Caco-2 (cell line): ENCODE measurements around the gene CDC14A. TPM values are rescaled to one million over a fixed set of nuclear protein-coding genes. Genes with fewer than 3 reads are reported as not detected.

Source experiments
- BruUV-seq: library from RNA; stranded (reverse); fragments of 400-500 nt; replicated peaks from 2 replicates; lab custom pipeline; 2021; lab: Mats Ljungman, UMichigan
- CTCF ChIA-PET: fragments of 300-600 bp; sonication (Branson Sonifier 250); formaldehyde crosslinking; loops from one replicate; lab custom pipeline; 2022; ENCODE audit warnings: antibody characterized with exemption; lab: Charles Lee
- POLR2A ChIA-PET: fragments of 300-600 bp; sonication (Branson Sonifier 250); formaldehyde crosslinking; loops from one replicate; lab custom pipeline; 2022; ENCODE audit warnings: antibody characterized with exemption; lab: Charles Lee
- DNase-seq, 2 experiments: peaks; one replicate each; pipeline versions ENCODE4 v3.0.0 to v3.0.0-alpha.2; 2020 to 2022
- H3K27me3 ChIP-seq: replicated peaks from 2 replicates; pipeline ENCODE4 v1.6.0; 2011; ENCODE audit warnings: low read length; ENCODE audit not compliant: control insufficient read depth, insufficient read depth
- H3K36me3 ChIP-seq: 2 replicates; pipeline ENCODE4 v1.5.1; 2011; ENCODE audit warnings: low read length; ENCODE audit not compliant: control insufficient read depth, insufficient read depth
- H3K4me1 ChIP-seq: fragments of 250-450 bp; sonication (Bioruptor Pico); 2 replicates; pipeline ENCODE4 v1.5.1; 2020; ENCODE audit warnings: mild to moderate bottlenecking
- H3K4me3 ChIP-seq: 2 replicates; pipeline ENCODE4 v1.5.1; 2011; ENCODE audit warnings: low read depth, mild to moderate bottlenecking, control low read depth, low read length
- H3K9me3 ChIP-seq: fragments of 250-450 bp; sonication (Bioruptor Pico); 2 replicates; pipeline ENCODE4 v1.5.1; 2020; ENCODE audit warnings: mild to moderate bottlenecking, moderate library complexity
- H3K27ac Mint-ChIP-seq: one replicate; pipeline ENCODE4 v1.8.0; 2022; ENCODE audit warnings: mixed read lengths; ENCODE audit not compliant: unreplicated experiment
- H3K27me3 Mint-ChIP-seq: one replicate; pipeline ENCODE4 v1.8.0; 2022; ENCODE audit warnings: mixed read lengths; ENCODE audit not compliant: insufficient read depth, unreplicated experiment
- H3K36me3 Mint-ChIP-seq: one replicate; pipeline ENCODE4 v1.8.0; 2022; ENCODE audit warnings: mild to moderate bottlenecking, mixed read lengths; ENCODE audit not compliant: insufficient read depth, unreplicated experiment
- H3K4me1 Mint-ChIP-seq: one replicate; pipeline ENCODE4 v1.8.0; 2022; ENCODE audit warnings: low read depth, mixed read lengths; ENCODE audit not compliant: unreplicated experiment
- H3K4me3 Mint-ChIP-seq: one replicate; pipeline ENCODE4 v1.8.0; 2022; ENCODE audit warnings: mild to moderate bottlenecking, moderate library complexity, mixed read lengths; ENCODE audit not compliant: unreplicated experiment
- H3K9me3 Mint-ChIP-seq: one replicate; pipeline ENCODE4 v1.8.0; 2022; ENCODE audit warnings: mixed read lengths; ENCODE audit not compliant: unreplicated experiment
- intact Hi-C: fragments of 100-400 bp; cut with micrococcal nuclease; formaldehyde crosslinking; loops from one replicate; pipeline ENCODE4 v1.10.0; 2022; ENCODE audit not compliant: unreplicated experiment
- total RNA-seq: library from RNA; stranded (reverse); gene quantifications from 2 replicates; pipeline ENCODE4 v1.2.3, GENCODE V29; 2022
- TF ChIP-seq, protein P1 (sequence below), 2 experiments: fragments of 200-600 bp in 1 of 2; IDR thresholded peaks; 1 replicate in 1 of 2; 2 replicates in 1 of 2; pipeline versions ENCODE4 v1.5.1 to v1.8.0; 2011 to 2022; ENCODE audit warnings: antibody characterized with exemption in 1 of 2, control low read depth in 1 of 2, inconsistent platforms in 1 of 2, low read depth in 1 of 2, low read length in 1 of 2, mild to moderate bottlenecking in 1 of 2, moderate library complexity in 1 of 2; ENCODE audit not compliant: insufficient read depth in 1 of 2, severe bottlenecking in 1 of 2, unreplicated experiment in 1 of 2

CDC14A gene
- total RNA-seq, 1 experiment from 2014 or later: 7.3 TPM

DNA sequence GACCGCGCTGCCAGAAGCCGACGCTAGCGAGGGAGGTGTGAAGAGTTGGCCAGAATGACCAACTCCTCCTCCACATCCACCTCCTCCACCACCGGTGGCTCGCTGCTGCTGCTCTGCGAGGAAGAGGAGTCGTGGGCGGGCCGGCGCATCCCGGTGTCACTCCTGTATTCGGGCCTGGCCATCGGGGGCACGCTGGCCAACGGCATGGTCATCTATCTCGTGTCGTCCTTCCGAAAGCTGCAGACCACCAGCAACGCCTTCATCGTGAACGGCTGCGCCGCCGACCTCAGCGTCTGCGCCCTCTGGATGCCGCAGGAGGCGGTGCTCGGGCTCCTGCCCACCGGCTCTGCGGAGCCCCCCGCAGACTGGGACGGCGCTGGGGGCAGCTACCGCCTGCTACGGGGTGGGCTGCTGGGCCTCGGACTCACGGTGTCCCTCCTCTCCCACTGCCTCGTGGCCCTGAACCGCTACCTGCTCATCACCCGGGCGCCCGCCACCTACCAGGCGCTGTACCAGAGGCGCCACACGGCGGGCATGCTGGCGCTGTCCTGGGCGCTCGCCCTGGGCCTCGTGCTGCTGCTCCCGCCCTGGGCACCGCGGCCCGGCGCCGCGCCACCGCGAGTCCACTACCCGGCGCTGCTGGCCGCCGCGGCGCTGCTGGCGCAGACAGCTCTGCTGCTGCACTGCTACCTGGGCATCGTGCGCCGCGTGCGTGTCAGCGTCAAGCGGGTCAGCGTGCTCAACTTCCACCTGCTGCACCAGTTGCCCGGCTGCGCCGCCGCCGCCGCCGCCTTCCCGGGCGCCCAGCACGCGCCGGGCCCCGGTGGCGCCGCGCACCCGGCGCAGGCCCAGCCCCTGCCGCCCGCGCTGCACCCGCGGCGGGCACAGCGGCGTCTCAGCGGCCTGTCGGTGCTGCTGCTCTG, 186.9 kb downstream of the CDC14A start:
- no peaks in the 10 kb centered on the region for H3K36me3 Mint-ChIP-seq
- intact Hi-C loops: no loop called here
- H3K27ac Mint-ChIP-seq: no peak overlapping the region
- Histone ChIP-seq H3K36me3 (no peaks in the 10 kb centered on the region), H3K4me3 (no peak overlapping the region), H3K9me3 (no peaks in the 10 kb centered on the region), H3K27me3 (no peaks in the 10 kb centered on the region), H3K4me1 (no peaks in the 10 kb centered on the region)
- peaks cover 11% of the 10 kb centered on the region for H3K27me3 Mint-ChIP-seq
- ChIA-PET POLR2A (no interaction called here), CTCF (no interaction called here)
- no peak overlapping the region for H3K4me3 Mint-ChIP-seq
- no peaks in the 10 kb centered on the region for H3K4me1 Mint-ChIP-seq
- no peaks in the 10 kb centered on the region for H3K9me3 Mint-ChIP-seq
- TF ChIP-seq, protein P1, sequence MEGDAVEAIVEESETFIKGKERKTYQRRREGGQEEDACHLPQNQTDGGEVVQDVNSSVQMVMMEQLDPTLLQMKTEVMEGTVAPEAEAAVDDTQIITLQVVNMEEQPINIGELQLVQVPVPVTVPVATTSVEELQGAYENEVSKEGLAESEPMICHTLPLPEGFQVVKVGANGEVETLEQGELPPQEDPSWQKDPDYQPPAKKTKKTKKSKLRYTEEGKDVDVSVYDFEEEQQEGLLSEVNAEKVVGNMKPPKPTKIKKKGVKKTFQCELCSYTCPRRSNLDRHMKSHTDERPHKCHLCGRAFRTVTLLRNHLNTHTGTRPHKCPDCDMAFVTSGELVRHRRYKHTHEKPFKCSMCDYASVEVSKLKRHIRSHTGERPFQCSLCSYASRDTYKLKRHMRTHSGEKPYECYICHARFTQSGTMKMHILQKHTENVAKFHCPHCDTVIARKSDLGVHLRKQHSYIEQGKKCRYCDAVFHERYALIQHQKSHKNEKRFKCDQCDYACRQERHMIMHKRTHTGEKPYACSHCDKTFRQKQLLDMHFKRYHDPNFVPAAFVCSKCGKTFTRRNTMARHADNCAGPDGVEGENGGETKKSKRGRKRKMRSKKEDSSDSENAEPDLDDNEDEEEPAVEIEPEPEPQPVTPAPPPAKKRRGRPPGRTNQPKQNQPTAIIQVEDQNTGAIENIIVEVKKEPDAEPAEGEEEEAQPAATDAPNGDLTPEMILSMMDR (IDR thresholded peaks at IDR 0.05; ENCODE audit: insufficient read depth in 1 of 2, low read depth in 1 of 2, low read length in 1 of 2, severe bottlenecking in 1 of 2, unreplicated experiment in 1 of 2): no peak
- BruUV-seq: no TSS peak
- DNase-seq: no peak

DNA sequence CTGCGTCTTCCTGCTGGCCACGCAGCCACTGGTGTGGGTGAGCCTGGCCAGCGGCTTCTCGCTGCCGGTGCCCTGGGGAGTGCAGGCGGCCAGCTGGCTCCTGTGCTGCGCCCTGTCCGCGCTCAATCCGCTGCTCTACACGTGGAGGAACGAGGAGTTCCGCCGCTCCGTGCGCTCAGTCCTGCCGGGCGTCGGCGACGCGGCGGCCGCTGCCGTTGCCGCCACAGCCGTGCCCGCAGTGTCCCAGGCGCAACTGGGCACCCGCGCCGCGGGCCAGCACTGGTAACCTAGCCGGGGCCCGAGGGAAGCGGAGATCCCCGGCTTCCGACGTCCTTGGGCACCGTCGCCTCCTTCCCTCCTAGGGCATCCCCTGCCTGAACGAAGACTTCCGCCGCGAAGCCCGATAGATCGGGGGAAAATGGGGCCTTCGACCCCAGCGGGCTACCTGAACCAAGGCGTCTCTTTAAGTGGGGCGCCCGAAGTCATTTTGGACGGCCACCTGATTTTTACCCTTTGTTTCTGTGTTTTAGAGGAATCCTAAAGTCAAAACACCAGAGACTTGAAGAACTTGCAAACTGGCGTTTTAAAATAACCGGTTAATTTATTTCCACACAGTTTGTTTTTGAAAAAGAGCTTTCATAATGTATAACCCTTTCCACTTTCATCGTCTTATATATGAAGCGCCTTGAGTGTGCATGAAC, 187.7 kb downstream of the CDC14A start:
- no peaks in the 10 kb centered on the region for H3K4me1 ChIP-seq
- Mint-ChIP-seq H3K36me3 (no peaks in the 10 kb centered on the region), H3K4me3 (no peak overlapping the region), H3K9me3 (no peaks in the 10 kb centered on the region), H3K27ac (no peak overlapping the region), H3K27me3 (peaks cover 7% of the 10 kb centered on the region), H3K4me1 (no peaks in the 10 kb centered on the region)
- CTCF ChIA-PET: no interaction called here
- intact Hi-C loops: loop anchor here (10.0 kb wide), 1 partner anchor 325 kb away; no protein-coding TSS in a partner anchor
- H3K27me3 ChIP-seq: no peaks in the 10 kb centered on the region
- no peaks in the 10 kb centered on the region for H3K36me3 ChIP-seq
- H3K9me3 ChIP-seq: no peaks in the 10 kb centered on the region
- no TSS peak for BruUV-seq
- no peak for DNase-seq
- POLR2A ChIA-PET: no interaction called here
- no peak overlapping the region for H3K4me3 ChIP-seq
- TF ChIP-seq, protein P1 (IDR thresholded peaks at IDR 0.05; ENCODE audit: insufficient read depth in 1 of 2, low read depth in 1 of 2, low read length in 1 of 2, severe bottlenecking in 1 of 2, unreplicated experiment in 1 of 2): no peak

DNA sequence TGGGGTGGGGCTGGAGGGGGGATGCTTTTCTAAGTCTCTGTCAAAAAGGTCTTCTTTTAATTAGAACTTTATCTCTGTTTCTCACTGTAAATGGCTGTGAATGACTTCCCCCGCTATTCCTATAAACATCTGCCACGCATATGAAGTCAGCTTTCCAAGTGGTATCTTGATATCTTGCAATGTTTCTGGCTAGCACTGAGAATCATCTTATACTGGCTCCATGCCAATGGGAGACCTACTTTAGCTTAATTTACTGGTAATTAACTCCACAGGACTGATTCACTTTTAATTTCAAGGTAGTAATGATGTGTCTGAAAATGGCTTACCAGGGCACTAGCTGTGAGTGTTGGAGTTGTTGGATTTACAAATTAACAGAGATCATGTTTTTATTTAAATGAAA, 190.0 kb downstream of the CDC14A start:
- H3K36me3 ChIP-seq: no peaks in the 10 kb centered on the region
- H3K4me1 Mint-ChIP-seq: no peaks in the 10 kb centered on the region
- no peaks in the 10 kb centered on the region for H3K9me3 ChIP-seq
- H3K4me1 ChIP-seq: no peaks in the 10 kb centered on the region
- H3K27ac Mint-ChIP-seq: no peak overlapping the region
- intact Hi-C loops: loop anchor here (10.0 kb wide), 1 partner anchor 323 kb away; no protein-coding TSS in a partner anchor
- ChIA-PET CTCF (no interaction called here), POLR2A (no interaction called here)
- H3K27me3 Mint-ChIP-seq: peaks cover under 1% of the 10 kb centered on the region
- no TSS peak for BruUV-seq
- no peaks in the 10 kb centered on the region for H3K27me3 ChIP-seq
- TF ChIP-seq, protein P1 (IDR thresholded peaks at IDR 0.05; ENCODE audit: insufficient read depth in 1 of 2, low read depth in 1 of 2, low read length in 1 of 2, severe bottlenecking in 1 of 2, unreplicated experiment in 1 of 2): no peak
- no peaks in the 10 kb centered on the region for H3K9me3 Mint-ChIP-seq
- H3K4me3 Mint-ChIP-seq: no peak overlapping the region
- DNase-seq: no peak
- H3K4me3 ChIP-seq: no peak overlapping the region
- no peaks in the 10 kb centered on the region for H3K36me3 Mint-ChIP-seq
